Neuronal stem cell (in vitro differentiated cells): Measurements from ENCODE around the gene DNASE1L2.

Experiments
- DNase-seq: peaks from one replicate; pipeline ENCODE4 v3.0.0-alpha.2; 2013; ENCODE audit warnings: low spot score
- H2AFZ ChIP-seq: one replicate; pipeline ENCODE4 v1.6.1; 2013; ENCODE audit warnings: mild to moderate bottlenecking, low read length, inconsistent platforms
- H2AK5ac ChIP-seq: 2 replicates; pipeline ENCODE4 v1.6.1; 2013; ENCODE audit warnings: low read depth, mild to moderate bottlenecking, inconsistent platforms, low read length, moderate library complexity, mixed read lengths
- H2BK120ac ChIP-seq: 2 replicates; pipeline ENCODE4 v1.6.1; 2013; ENCODE audit warnings: low read depth, mild to moderate bottlenecking, inconsistent platforms, low read length, moderate library complexity, mixed read lengths
- H2BK12ac ChIP-seq: one replicate; pipeline ENCODE4 v1.6.1; 2013; ENCODE audit warnings: low read length, inconsistent platforms
- H2BK15ac ChIP-seq: 2 replicates; pipeline ENCODE4 v1.6.1; 2013; ENCODE audit warnings: mild to moderate bottlenecking, low read length, inconsistent platforms, mixed read lengths
- H2BK5ac ChIP-seq: one replicate; pipeline ENCODE4 v1.6.1; 2013; ENCODE audit warnings: inconsistent platforms, mild to moderate bottlenecking, low read length, moderate library complexity
- H3K14ac ChIP-seq: one replicate; pipeline ENCODE4 v1.6.1; 2013; ENCODE audit warnings: low read length, inconsistent platforms
- H3K18ac ChIP-seq: 2 replicates; pipeline ENCODE4 v1.6.1; 2013; ENCODE audit warnings: low read length, inconsistent platforms
- H3K23ac ChIP-seq: 2 replicates; pipeline ENCODE4 v1.6.1; 2013; ENCODE audit warnings: low read depth, mild to moderate bottlenecking, mixed read lengths, low read length, inconsistent platforms; ENCODE audit not compliant: poor library complexity
- H3K27ac ChIP-seq: replicated peaks from 3 replicates; pipeline ENCODE4 v1.5.1; 2013; ENCODE audit warnings: low read length, inconsistent platforms
- H3K27me3 ChIP-seq, 3 experiments: 2 replicates each; pipeline ENCODE4 v1.6.1; 2013; ENCODE audit warnings: low read length in 3 of 3, mild to moderate bottlenecking in 2 of 3, inconsistent platforms in 1 of 3, low read depth in 1 of 3, mixed read lengths in 1 of 3, moderate library complexity in 1 of 3; ENCODE audit not compliant: control insufficient read depth in 3 of 3, insufficient read depth in 3 of 3
- H3K36me3 ChIP-seq, 2 donors: replicated peaks in 1 of 2; 2 replicates each; pipeline ENCODE4 v1.6.1; 2013; ENCODE audit warnings: low read length in 2 of 2; ENCODE audit not compliant: control insufficient read depth in 2 of 2, insufficient read depth in 2 of 2
- H3K4ac ChIP-seq: 2 replicates; pipeline ENCODE4 v1.6.1; 2013; ENCODE audit warnings: inconsistent platforms, mild to moderate bottlenecking, low read length, moderate library complexity
- H3K4me1 ChIP-seq, 2 donors: 1 replicate in 1 of 2; 2 replicates in 1 of 2; pipeline ENCODE4 v1.6.1; 2013; ENCODE audit warnings: low read length in 2 of 2, low read depth in 1 of 2; ENCODE audit not compliant: control insufficient read depth in 2 of 2, insufficient read depth in 1 of 2
- H3K4me2 ChIP-seq: one replicate; pipeline ENCODE4 v1.6.1; 2013; ENCODE audit warnings: mild to moderate bottlenecking, low read length, inconsistent platforms; ENCODE audit not compliant: insufficient read depth, poor library complexity, severe bottlenecking
- H3K4me3 ChIP-seq, 2 donors: 2 replicates each; pipeline ENCODE4 v1.5.1; 2013; ENCODE audit warnings: low read length in 2 of 2, mild to moderate bottlenecking in 2 of 2, inconsistent platforms in 1 of 2, moderate library complexity in 1 of 2
- H3K79me1 ChIP-seq: one replicate; pipeline ENCODE4 v1.6.1; 2013; ENCODE audit warnings: low read depth, mild to moderate bottlenecking, inconsistent platforms, low read length, moderate library complexity
- H3K9ac ChIP-seq: one replicate; pipeline ENCODE4 v1.6.1; 2013; ENCODE audit warnings: mild to moderate bottlenecking, low read depth, low read length, inconsistent platforms; ENCODE audit not compliant: poor library complexity
- H3K9me3 ChIP-seq, 2 donors: replicated peaks in 1 of 2; 2 replicates each; pipeline versions ENCODE3 to v1.6.1; 2013; ENCODE audit warnings: low read length in 2 of 2, mild to moderate bottlenecking in 2 of 2, inconsistent platforms in 1 of 2, low read depth in 1 of 2, mixed read lengths in 1 of 2, moderate library complexity in 1 of 2; ENCODE audit not compliant: control insufficient read depth in 2 of 2, insufficient read depth in 1 of 2
- H4K8ac ChIP-seq: one replicate; pipeline ENCODE4 v1.6.1; 2013; ENCODE audit warnings: low read depth, mild to moderate bottlenecking, inconsistent platforms, low read length, moderate library complexity
- H4K91ac ChIP-seq: one replicate; pipeline ENCODE4 v1.6.1; 2013; ENCODE audit warnings: low read length, low read depth, mild to moderate bottlenecking, inconsistent platforms; ENCODE audit not compliant: poor library complexity
- WGBS, 2 donors: extraction: QIAGEN DNeasy Blood & Tissue Kit; methylation state at CpG; one replicate each; pipeline ENCODE4 v1.1.7; 2013; ENCODE audit warnings: missing lambda C conversion rate in 2 of 2, mixed read lengths in 1 of 2; ENCODE audit not compliant: insufficient read length in 2 of 2, insufficient replicate concordance in 1 of 2; ENCODE audit errors: extremely low coverage in 2 of 2; 5-methylcytosine and 5-hydroxymethylcytosine counted together

Gene DNASE1L2

DNA sequence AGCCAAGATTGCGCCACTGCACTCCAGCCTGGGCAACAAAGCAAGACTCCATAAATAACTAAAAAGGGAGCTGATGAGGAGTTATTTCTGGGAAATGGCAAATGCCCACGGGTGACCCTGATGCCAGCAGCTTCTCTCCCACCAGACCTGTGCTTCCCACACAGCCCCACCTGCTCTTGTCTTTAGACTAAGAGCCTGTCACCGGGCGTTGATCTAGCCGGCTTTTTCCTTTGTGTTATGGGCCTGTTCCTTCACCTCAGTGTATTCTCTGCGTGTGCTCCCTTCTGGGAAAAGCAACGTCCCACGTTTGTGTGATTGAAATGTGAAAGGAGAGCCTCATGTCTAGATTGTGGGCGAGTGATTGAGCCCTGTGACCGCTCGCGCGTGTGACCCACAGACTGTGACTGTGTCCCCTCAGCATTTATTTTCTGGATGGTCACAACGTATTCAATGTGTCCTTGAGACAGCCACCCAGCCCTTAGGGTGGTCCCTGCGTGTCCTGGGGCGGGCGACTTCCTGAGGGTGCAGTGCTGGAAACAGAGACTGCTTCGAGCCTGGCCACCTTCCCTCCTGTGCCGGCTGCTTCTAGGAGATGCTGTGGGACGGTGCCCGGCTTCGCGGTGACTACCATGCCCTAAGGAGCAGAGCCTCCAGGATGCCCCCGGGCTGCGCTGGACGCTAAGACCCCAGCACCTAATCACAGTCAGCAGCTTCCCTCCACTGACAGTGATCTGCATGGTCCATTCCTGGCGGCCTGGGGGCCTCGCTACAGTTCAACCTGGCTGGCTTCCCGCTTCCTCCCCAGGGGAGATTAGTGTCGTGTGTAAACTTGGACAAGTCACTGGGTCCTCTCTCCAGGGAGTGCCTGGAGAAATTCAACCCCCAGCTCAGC, 39.5 kb downstream of the DNASE1L2 start:
- Histone ChIP-seq H2BK15ac (no peak overlapping the region), H3K4me2 (no peak overlapping the region), H2BK5ac (no peak overlapping the region), H2AFZ (no peak overlapping the region), H3K9ac (no peak overlapping the region), H3K14ac (no peak overlapping the region), H3K4ac (no peak overlapping the region), H3K4me1 (no peaks in the 10 kb centered on the region), H2BK12ac (no peak overlapping the region), H3K18ac (no peak overlapping the region), H3K79me1 (peaks cover 6% of the 10 kb centered on the region), H2BK120ac (no peak overlapping the region), H4K8ac (no peak overlapping the region), H2AK5ac (no peak overlapping the region), H3K36me3 (peaks cover 0 to 11% of the 10 kb centered on the region in 2 donors), H3K27ac (no peak overlapping the region), H4K91ac (no peak overlapping the region), H3K23ac (no peak overlapping the region), H3K27me3 (no peaks in the 10 kb centered on the region), H3K4me3 (no peak overlapping the region), H3K9me3 (no peaks in the 10 kb centered on the region)
- no CpG with 5 or more reads among the region's 30 CpGs for WGBS, 2 donors
- no peak for DNase-seq

DNA sequence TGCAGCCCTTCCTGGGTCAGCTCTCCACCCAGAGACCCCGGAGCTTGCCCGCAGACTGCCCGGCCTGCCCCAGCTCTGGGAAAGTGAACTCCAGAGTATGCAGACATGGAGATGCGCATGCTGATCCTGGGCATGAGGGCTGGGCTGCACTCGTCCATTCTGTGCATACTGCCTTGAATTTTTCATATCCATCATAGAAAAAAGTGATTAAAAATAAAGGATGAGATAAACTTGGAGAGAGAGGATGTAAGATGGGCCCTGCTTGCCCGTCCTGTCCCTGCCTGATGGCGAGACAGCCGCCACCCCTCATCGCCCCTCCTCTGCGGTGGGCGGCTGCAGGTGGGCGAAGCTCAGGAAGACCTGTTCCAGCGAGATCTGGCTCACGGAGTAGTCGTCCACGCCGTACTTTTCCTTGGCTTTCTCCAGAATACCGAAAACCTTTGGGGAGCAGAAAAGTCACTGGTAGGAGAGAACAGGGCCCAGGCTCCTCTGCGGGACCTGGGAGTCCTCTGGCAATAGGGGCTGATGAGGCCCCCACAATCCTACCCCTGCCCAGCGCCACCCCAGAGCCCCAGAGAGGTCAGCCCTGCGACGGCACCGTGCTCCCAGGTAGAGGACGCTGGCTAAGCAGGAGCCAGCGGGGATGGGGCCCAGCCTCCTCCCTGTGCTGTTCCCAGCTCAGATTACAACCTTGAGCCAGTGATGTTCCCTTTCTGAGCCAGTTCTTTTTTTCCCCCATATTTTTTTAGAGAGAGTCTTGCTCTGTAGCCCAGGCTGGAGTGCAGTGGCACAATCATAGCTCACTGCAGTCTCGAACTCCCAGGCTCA, 40.3 kb downstream of the DNASE1L2 start:
- Histone ChIP-seq H3K14ac (no peak overlapping the region), H3K27ac (no peak overlapping the region), H3K36me3 (peaks cover 0 to 12% of the 10 kb centered on the region in 2 donors), H2BK5ac (no peak overlapping the region), H3K27me3 (no peaks in the 10 kb centered on the region), H2BK120ac (no peak overlapping the region), H3K4me1 (no peaks in the 10 kb centered on the region), H2BK12ac (no peak overlapping the region), H3K4me2 (no peak overlapping the region), H2AK5ac (peak overlapping the region; percentile 35), H2BK15ac (no peak overlapping the region), H3K9me3 (no peaks in the 10 kb centered on the region), H3K23ac (no peak overlapping the region), H3K4me3 (no peak overlapping the region), H3K4ac (no peak overlapping the region), H3K9ac (no peak overlapping the region), H4K91ac (peak overlapping the region; percentile 43), H4K8ac (no peak overlapping the region), H3K18ac (no peak overlapping the region), H3K79me1 (peaks cover 5% of the 10 kb centered on the region), H2AFZ (no peak overlapping the region)
- DNase-seq = no peak
- WGBS, 2 donors = no CpG with 5 or more reads among the region's 26 CpGs

GRCh38 chr16:2277466-2278271, 41.4 kb downstream of the DNASE1L2 start:
- H3K23ac ChIP-seq = peak overlapping the region; percentile 73
- H2BK15ac ChIP-seq = no peak overlapping the region
- H3K27me3 ChIP-seq = no peaks in the 10 kb centered on the region
- no peak for DNase-seq
- no peak overlapping the region for H3K27ac ChIP-seq
- no peak overlapping the region for H3K4me2 ChIP-seq
- WGBS, 2 donors = no CpG with 5 or more reads among the region's 25 CpGs
- peaks cover 0 to 10% of the 10 kb centered on the region in 2 donors for H3K36me3 ChIP-seq
- no peak overlapping the region for H2AFZ ChIP-seq
- H3K9me3 ChIP-seq = no peaks in the 10 kb centered on the region
- no peak overlapping the region for H3K9ac ChIP-seq
- H4K8ac ChIP-seq = no peak overlapping the region
- H2AK5ac ChIP-seq = no peak overlapping the region
- no peak overlapping the region for H2BK120ac ChIP-seq
- H2BK12ac ChIP-seq = no peak overlapping the region
- peak overlapping the region; percentile 24 for H2BK5ac ChIP-seq
- H4K91ac ChIP-seq = no peak overlapping the region
- peak overlapping the region; percentile 56 for H3K14ac ChIP-seq
- no peaks in the 10 kb centered on the region for H3K4me1 ChIP-seq
- no peak overlapping the region for H3K4ac ChIP-seq
- no peak overlapping the region for H3K18ac ChIP-seq
- H3K4me3 ChIP-seq = peak overlapping the region in 1 of 2 donors; percentile 20
- peaks cover 2% of the 10 kb centered on the region for H3K79me1 ChIP-seq
